Parathyroid adenoma (tissue), 2 donors: Measurements from ENCODE around the gene SOX5.

Experiments
- H2AFZ ChIP-seq: fragments of 300-600 bp; sonication (generic); one replicate; pipeline ENCODE4 v1.7.0; 2017; ENCODE audit warnings: antibody characterized with exemption, mild to moderate bottlenecking
- H3K27ac ChIP-seq: fragments of 300-600 bp; sonication (generic); one replicate; pipeline ENCODE4 v1.7.0; 2017
- H3K27me3 ChIP-seq: fragments of 300-600 bp; sonication (generic); one replicate; pipeline ENCODE4 v1.7.0; 2017; ENCODE audit warnings: low read length; ENCODE audit not compliant: control insufficient read depth, insufficient read depth
- H3K36me3 ChIP-seq: fragments of 300-600 bp; sonication (generic); one replicate; pipeline ENCODE4 v1.7.0; 2017; ENCODE audit warnings: low read length; ENCODE audit not compliant: control insufficient read depth, insufficient read depth
- H3K4me1 ChIP-seq: fragments of 300-600 bp; sonication (generic); one replicate; pipeline ENCODE4 v1.7.0; 2017; ENCODE audit warnings: control low read depth
- H3K4me2 ChIP-seq: fragments of 300-600 bp; sonication (generic); one replicate; pipeline ENCODE4 v1.7.0; 2017; ENCODE audit warnings: low read length
- H3K4me3 ChIP-seq: fragments of 300-600 bp; sonication (generic); one replicate; pipeline ENCODE4 v1.7.0; 2017; ENCODE audit warnings: low read depth, low read length
- H3K79me2 ChIP-seq: fragments of 300-600 bp; sonication (generic); one replicate; pipeline ENCODE4 v1.7.0; 2017; ENCODE audit warnings: control low read depth
- H3K9ac ChIP-seq: fragments of 300-600 bp; sonication (generic); one replicate; pipeline ENCODE4 v1.7.0; 2017; ENCODE audit warnings: mild to moderate bottlenecking
- H3K9me3 ChIP-seq: fragments of 300-600 bp; sonication (generic); one replicate; pipeline ENCODE4 v1.7.0; 2017; ENCODE audit warnings: low read length; ENCODE audit not compliant: control insufficient read depth
- CTCF ChIP-seq: fragments of 300-600 bp; sonication (generic); IDR thresholded peaks from one replicate; pipeline ENCODE4 v1.7.0; 2017; ENCODE audit warnings: antibody characterized with exemption, mild to moderate bottlenecking
- donor health status: primary hyperparathyroidism.

Gene SOX5

GRCh38 chr12:23684121-23684520 lies 265.3 kb downstream of the SOX5 start:
- TF ChIP-seq CTCF = no peak

GRCh38 chr12:23681237-23681636 lies 268.2 kb downstream of the SOX5 start:
- Histone ChIP-seq H3K36me3 (no peaks in the 10 kb centered on the region), H3K9ac (no peak overlapping the region), H3K27ac (no peak overlapping the region), H3K4me2 (no peak overlapping the region), H3K27me3 (no peaks in the 10 kb centered on the region), H3K4me3 (no peak overlapping the region), H3K9me3 (no peaks in the 10 kb centered on the region), H3K4me1 (no peaks in the 10 kb centered on the region), H2AFZ (no peak overlapping the region), H3K79me2 (no peaks in the 10 kb centered on the region)
- TF ChIP-seq CTCF = no peak

More at GRCh38 chr12:23684121-23684520, 265.3 kb downstream of the SOX5 start:
- Histone ChIP-seq H3K9ac (no peak overlapping the region), H3K4me2 (no peak overlapping the region), H3K36me3 (no peaks in the 10 kb centered on the region), H3K4me3 (no peak overlapping the region), H3K9me3 (no peaks in the 10 kb centered on the region), H3K27ac (no peak overlapping the region), H3K79me2 (no peaks in the 10 kb centered on the region), H3K4me1 (no peaks in the 10 kb centered on the region), H2AFZ (no peak overlapping the region), H3K27me3 (no peaks in the 10 kb centered on the region)

GRCh38 chr12:23674064-23674463 lies 275.4 kb downstream of the SOX5 start:
- Histone ChIP-seq H3K9ac (no peak overlapping the region), H2AFZ (no peak overlapping the region), H3K27me3 (no peaks in the 10 kb centered on the region), H3K9me3 (no peaks in the 10 kb centered on the region), H3K4me2 (no peak overlapping the region), H3K79me2 (no peaks in the 10 kb centered on the region), H3K4me1 (no peaks in the 10 kb centered on the region), H3K36me3 (no peaks in the 10 kb centered on the region), H3K4me3 (no peak overlapping the region), H3K27ac (no peak overlapping the region)
- no peak for TF ChIP-seq CTCF

GRCh38 chr12:23671881-23672280 lies 277.6 kb downstream of the SOX5 start:
- H3K36me3 ChIP-seq = no peaks in the 10 kb centered on the region
- no peak overlapping the region for H3K27ac ChIP-seq
- H3K9ac ChIP-seq = no peak overlapping the region
- H3K79me2 ChIP-seq = no peaks in the 10 kb centered on the region
- H3K4me3 ChIP-seq = no peak overlapping the region
- H2AFZ ChIP-seq = no peak overlapping the region
- H3K27me3 ChIP-seq = no peaks in the 10 kb centered on the region
- no peak overlapping the region for H3K4me2 ChIP-seq
- H3K9me3 ChIP-seq = no peaks in the 10 kb centered on the region
- TF ChIP-seq CTCF = no peak
- no peaks in the 10 kb centered on the region for H3K4me1 ChIP-seq

GRCh38 chr12:23670684-23671083 lies 278.8 kb downstream of the SOX5 start:
- H3K79me2 ChIP-seq = no peaks in the 10 kb centered on the region
- H3K4me2 ChIP-seq = no peak overlapping the region
- TF ChIP-seq CTCF = no peak

More at GRCh38 chr12:23670684-23671083, 278.8 kb downstream of the SOX5 start:
- no peaks in the 10 kb centered on the region for H3K36me3 ChIP-seq
- H3K9me3 ChIP-seq = no peaks in the 10 kb centered on the region
- H3K4me1 ChIP-seq = no peaks in the 10 kb centered on the region
- no peak overlapping the region for H2AFZ ChIP-seq
- H3K27ac ChIP-seq = no peak overlapping the region
- H3K9ac ChIP-seq = no peak overlapping the region
- no peak overlapping the region for H3K4me3 ChIP-seq
- no peaks in the 10 kb centered on the region for H3K27me3 ChIP-seq
